Activated gamma-delta T cell treated with Interleukin-2 at 50 U/mL for 16 hours (primary cell): ENCODE results near the gene EIF1.

ENCODE experiments used
- DNase-seq: peaks from one replicate; pipeline ENCODE4 v3.0.0-alpha.2; 2020

Gene EIF1

DNA sequence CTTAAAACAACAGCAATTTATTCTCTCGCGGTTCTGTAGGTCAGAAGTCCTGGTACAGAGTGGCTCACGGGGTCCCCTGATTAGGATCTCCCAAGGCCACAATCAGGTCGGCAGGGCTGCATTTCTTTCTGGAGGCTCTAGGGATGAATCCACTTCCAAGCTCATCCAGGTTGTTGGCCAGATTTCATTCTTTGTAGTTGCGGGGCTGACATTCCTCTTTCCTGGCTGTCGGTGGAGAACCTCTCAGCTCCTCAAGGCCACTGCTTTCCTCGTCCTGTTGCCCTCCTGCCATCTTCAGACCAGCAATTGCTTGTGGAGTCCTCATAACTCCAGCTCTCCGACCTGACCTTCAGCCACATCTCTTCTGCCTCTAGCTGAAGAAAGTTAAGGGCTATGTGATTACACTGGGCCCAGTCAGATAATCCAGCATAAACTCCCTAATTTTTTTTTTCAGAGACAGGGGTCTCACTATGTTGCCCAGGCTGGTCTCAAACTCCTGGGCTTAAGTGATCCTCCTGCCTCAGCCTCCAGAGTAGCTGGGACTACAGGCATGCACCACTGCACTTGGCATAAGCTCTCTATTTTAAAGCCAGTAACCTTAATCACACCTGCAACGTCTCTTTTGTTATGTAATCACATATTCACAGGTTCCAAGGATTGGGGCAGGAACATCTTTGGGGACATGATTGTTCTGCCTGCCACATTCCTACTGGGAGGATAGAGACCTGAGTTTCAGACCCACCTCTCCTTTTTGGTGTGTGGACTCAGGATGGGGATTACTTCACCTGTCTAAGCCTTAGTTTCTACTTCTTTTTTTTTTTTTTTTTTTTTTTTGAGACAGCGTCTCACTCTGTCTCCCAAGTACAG lies 19.4 kb downstream of the EIF1 start:
- DNase-seq: no peak

DNA sequence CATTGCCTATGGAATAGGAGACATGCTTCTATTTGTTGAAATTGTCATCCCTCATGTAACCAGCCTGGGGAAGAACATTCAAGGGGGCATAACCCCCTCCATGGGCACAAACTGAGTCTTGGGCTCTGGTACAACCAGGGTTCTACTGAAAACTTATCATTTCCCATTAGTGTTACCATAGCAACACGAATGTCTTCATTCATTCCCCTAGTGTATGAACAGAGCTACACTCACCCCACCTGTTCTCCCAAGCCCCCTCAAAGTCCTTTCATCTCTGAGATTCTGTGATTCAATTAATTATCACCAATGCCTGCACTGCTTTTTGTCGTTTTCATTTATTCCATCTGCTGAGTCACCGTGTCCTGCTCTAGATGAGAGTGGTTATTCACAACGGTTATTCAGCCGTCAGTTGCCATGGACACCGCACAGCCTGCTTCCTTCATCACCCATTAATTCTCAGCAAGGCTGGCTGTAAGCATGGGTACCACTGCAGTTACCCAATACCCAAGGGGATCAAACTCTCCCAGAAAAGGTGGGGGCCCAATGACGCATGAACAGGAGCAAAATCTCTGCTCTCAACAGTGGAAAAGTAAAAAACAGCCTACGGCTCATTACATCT lies 21.9 kb downstream of the EIF1 start:
- DNase-seq: no peak

DNA sequence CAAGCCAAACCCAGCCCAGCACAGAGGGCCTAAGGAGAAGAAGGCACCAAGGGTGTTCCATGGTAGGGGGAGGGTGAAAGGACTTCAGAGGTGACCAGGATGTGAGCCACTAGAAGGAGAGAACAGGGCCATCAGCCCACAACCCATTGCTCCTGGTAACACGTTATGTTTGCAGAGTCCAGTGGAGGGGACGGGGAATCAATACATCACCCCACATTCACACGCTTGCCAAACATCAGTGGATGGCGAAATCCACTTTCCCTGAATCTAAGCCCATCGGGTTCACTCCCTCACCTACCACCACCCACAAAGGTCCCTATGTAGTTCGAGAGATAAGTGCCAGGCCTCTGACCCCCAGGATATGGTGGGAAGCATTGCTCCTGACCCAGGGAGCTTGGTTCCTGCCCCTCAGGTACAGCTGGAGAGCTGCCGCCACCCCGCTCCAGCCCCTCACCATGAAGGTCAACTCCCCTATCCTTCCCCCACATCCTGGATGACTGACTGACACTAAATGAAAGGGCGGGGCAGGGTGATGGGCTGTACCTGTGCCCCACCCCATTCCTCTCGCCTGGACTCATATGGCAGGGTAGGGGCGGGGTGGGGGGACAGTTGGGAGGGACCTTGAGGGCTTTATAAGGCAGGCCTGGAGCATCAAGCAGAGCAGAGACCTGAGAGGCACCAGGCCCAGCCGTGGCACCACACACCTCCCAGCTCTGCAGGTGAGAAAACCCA lies 23.1 kb downstream of the EIF1 start, which contains the start of gene GAST:
GAST (plus strand) TSS at position 663 of the 732 bp plus-strand sequence. CDS start 3,106 bp downstream, outside the sequence.
- no peak for DNase-seq

DNA sequence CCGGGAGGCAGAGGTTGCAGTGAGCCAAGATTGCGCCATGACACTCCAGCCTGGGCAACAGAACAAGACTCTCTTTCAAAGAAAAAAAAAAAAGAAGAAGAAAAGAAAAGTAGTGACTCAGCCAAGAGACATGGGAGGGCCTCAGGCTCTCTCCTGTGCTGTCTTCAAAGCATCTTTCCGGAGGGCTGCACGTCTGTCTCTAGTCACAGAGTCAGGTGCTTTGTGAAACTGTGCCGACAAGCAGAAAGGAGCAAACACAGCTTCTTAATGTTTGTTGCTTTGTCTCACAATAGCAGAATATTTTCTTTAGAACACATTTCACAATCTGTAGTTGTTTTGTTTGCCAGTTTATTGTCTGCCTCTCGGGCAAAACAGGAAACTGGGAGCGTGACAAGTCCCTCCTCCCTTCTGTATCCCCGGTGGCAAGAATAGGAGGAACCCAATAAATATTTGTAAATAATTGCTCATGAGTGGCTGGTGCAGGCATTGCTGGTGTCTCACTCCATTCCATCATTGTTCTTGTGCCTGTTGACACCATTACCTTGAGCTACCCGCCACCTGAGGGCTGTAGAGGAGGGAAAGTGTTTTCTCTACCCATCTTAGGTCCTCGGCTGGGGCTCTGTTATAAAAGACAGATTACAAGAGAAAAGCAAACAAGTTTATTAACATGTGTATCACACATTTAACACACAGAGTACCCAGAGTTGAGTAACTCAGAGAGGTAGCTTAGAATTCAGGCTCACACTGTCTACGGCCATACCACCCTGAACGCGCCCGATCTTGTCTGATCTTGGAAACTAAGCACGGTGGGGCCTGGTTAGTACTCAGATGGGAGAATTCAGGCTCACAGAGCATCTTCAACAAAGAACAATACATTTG lies 29.0 kb downstream of the EIF1 start:
- no peak for DNase-seq

DNA sequence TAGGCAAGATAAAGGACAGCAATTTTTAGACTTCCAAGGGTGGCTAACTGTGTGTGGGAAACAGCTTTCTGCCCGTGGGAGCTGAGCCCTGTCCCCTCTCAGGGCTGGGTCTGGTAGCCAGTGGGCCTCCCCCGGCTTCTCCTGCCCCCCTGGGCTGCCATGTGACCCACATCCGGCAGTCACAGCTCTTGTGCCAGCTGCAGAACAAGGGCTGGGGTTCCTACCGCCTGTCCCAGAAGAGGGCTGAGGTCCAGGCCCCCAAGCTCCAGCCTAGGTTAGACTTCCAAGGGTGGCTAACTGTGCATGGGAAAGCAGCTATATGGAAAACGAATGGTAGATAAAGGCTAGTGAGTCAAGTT lies 29.6 kb downstream of the EIF1 start:
- DNase-seq: no peak

DNA sequence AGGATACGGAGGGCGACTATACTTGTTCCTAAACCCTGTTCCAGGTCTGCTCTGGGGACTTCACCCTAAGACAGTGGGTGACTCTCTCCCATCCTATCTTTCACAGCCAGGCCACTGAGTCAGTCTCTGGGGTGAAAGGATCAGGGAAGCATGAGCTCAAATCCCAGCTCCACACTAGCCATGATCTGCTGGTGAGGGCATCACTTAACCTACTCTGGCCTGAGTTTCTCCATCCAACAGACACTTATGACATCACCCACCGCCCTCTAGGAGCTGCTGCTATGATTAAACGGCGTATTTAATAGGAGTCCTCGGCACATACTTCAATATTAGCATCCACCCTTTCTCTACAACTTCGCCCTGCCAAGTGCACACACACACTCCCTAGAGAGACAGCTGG lies 33.5 kb downstream of the EIF1 start:
- no peak for DNase-seq

DNA sequence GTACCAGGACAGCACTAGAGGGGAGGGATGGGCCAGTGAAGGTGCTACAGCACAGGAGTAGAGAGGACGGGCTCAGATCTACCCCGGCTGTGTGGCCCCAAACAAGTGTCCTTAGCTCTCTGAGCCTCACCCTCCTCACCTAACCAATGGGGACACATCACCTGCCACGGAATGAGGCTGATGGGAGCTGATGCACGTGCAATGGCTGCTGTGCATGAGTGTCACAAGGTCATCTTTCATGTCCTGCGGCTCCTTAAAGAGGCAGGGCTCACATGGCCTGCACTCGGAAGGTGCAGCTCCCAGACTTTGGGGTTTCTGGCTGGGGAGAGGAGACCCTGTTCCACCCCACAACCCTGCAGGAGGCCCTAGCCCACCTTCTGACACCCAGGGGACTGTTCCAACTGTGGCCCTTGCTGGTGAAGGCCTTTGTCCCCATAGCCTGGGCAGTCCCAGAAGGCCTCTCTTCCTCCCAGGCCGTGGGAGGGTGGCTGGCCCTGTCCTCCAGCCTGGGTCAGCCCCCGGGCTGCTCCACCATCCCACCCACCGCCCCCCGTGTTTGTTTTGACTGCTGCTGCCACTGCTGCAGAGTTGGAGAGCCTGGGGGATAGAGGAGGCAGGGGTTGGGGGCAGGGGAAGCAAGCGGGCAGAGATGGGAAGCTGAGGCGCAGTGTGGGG lies 35.3 kb downstream of the EIF1 start:
- DNase-seq: no peak

DNA sequence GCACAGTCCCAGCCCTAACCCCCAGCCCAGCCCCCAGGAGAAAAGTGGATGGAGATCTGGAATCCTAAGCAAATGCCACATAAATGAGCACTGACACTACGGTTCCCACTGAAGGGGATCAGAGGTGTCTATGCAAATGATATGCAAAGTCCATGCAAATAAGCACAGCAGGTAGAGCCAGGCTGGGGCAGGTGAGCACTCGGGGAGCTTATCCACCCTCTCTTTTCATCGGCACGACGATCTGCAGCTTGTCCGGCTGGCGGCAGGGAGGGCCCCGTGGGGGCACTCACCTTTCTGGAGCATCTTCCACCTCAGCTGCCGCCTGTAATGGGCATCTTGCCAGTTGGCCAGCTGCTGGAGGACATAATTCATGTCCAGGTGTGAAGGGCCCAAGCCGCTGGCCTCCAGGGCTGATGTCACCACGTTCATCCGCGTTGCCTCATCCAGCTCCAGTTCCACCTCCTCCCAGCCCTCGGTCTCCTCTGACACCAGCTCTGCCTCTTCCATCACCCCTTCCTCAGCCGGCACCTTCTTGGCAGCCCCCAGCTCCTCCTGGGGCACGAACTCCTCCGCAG lies 35.9 kb downstream of the EIF1 start:
- DNase-seq: no peak

DNA sequence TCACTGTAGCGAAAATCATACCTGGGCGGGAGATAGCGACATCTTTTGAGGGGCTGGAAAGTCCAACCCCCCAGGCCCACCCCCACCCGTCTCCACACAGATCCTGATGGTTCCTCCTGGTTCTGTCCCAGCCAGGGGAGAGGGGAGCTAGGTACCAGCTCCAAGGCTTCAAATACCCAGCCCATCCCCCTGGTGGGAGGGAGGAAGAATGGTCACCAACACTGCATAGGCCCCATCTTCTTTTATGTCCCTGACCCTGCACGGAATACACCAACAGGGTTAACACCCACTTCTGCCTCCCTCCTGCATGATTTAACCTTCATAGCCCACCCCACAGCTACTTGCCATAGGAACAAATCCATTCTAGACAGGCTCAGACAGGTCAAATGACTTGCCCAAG lies 36.4 kb downstream of the EIF1 start:
- DNase-seq: no peak

DNA sequence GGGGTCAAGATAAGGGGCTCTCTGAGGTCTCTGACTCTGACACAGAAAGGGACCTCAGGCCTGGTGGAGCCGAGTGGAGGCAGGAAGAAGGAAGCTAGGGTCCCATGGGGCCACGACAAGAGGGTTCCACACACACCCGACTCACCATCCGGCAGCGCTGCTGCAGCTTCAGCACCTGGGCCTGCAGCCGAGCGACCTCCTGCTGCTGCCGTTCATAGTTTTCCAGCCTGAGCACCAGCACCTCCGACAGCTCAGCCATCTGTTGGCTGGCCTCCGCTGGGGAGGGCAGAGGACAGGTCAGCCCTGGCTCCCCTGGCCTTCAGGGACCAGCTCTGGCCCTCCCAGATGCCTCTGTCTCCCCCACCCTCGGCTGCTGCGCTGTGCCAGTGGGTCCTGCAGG lies 39.4 kb downstream of the EIF1 start:
- no peak for DNase-seq

DNA sequence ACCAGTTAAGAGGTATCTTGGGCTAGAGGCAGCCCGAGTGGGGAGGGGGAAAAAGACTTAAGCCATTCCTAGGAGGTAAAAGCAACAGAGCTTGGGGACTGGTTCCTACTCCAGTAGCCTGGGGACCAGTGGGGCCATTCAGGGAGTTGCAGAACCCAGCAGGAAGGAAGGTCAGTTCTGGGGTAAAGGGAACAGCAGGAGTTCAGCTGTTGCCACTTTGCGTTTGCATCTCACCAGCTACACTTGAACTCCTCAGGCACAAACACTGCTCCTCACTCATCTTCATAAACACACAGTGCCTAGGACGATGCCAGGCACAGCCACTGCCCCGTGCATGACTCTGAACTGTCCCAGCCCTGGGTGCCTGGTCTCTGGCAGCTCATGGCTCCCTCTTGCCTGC lies 41.8 kb downstream of the EIF1 start:
- DNase-seq: no peak

DNA sequence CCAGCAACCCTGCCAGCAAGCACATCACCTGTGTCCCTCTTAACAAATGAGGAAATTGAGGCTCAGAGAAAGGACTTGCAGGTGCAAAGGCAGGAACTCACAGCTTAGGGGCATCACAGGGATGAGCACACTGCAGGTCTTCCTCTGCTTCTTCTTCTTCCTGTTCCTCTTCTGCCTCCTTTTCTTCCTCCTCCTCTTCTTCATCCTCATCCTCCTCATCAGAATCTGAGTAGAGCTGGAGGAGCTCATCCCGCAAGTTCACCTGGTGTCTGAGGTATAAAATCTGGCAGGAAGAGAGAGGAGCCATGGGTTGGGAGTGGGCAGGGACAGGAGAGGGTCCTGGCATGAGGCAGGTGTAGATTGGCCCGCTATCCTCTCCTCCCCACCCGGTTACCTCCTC lies 43.2 kb downstream of the EIF1 start:
- DNase-seq: no peak

DNA sequence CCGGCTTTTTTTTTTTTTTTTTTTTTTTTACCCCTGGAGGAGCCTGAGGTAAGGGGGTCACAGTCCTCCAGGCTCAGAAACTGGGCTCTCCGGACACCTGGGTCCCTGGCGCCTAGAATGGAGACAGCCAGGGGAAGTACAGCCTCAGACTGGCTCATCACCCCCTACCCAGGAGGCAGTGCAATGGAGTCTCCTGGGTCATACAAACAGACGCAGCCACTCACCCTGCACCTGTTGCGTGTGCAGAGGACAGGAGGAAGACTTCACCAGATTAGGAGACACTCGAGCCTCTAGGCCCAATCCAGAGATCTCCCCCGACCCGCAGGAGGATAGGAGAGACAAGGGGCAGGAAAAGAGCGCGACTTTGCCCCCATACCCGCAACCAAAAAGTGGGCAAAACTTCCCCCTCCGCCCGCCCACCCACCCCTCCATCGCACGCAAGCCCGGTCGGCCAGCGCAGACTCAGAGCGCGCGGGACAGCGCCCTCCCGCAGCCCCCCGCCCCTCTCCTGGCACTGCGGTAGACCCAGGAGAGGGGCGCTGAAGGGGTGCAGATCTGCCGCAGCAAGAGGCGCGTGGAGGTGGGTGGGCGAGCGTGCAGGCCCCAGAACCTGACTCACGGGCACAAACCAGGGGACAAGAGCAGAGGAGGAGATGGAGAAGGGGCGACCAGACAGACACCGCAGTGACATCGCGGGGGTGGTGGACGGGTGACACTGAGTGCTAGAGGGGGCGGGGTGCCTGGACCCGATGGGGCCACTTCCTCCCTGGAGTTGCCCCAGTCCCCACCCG lies 44.9 kb downstream of the EIF1 start:
- no peak for DNase-seq

DNA sequence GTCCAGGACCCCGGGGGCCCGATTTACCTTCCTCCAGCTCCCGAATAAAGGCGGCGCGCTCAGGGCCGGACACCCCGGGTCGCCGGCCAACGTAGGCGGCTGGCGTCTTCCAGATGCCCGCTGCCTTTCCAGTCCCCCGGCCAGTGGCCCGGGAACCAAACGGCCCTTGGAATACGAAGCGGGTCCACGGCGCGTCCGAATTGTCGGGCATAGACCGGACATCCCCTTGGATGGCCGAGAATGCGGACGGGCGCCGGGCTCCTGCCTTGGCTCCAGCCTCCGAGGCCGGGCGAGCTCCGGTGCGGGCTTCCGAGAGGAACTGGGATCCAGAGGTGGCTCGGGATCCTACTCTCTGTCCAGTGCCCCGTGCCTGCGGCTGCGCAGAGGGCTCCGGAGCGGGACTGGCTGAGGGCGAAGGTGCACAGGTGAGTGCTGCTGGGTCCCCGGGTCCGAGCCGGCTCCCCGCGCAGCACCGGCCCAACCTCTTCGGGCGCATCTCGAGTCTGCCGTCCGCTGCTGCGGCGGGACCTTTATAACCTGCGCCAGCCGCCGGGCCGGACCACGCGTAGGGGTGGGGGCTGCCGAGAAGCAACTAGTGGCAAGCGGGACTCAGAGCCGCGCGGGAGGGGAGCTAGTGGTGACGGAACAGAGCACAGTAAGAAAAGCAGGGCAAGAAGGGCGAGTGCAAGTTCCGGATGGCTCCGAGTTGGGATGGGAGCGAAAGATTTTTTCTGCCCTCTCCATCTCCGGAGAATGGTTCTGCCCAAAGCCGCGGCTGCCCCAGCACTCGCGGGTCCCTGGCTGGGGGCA lies 45.7 kb downstream of the EIF1 start, which contains the start of gene HAP1:
HAP1 (minus strand) TSS at position 505 of the 810 bp plus-strand sequence; CDS start at position 496, 9 bp downstream.
- no peak for DNase-seq

DNA sequence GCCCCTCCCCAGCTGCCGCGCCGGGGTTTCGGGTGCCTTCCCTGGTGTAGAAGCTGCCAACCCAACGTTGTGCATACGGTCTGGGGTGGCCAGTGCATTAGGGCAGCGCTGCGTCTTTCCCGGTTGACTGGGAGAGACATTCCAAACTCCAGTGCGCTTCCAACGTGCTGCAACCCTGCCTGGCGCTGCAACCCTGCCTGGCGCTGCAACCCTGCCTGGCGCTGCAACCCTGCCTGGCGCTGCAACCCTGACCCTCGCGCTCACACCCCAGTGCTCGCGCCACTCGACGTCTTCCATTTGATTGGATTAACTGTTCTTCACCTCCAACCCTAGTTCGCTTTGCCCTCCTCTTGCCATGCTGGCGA lies 46.2 kb downstream of the EIF1 start:
- no peak for DNase-seq

DNA sequence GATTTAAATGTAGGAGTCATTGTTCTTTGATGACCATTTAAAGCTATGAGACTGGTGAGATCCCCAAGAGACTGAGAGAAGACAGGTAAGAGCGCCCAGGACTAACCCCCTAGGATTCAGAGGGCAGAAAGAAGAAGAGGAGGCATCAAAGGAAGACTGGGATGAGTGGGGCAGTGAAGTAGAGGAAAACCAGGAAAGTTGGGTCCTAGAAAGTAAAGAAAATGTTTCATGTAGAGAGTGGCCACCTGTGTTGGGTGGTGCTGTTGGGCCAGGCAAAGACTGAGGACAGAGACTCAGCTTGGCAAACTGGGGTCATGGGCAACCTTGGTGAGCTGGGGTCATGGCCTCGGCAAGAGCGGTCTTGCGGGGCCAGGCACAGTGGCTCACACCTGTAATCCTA lies 47.1 kb downstream of the EIF1 start:
- no peak for DNase-seq

DNA sequence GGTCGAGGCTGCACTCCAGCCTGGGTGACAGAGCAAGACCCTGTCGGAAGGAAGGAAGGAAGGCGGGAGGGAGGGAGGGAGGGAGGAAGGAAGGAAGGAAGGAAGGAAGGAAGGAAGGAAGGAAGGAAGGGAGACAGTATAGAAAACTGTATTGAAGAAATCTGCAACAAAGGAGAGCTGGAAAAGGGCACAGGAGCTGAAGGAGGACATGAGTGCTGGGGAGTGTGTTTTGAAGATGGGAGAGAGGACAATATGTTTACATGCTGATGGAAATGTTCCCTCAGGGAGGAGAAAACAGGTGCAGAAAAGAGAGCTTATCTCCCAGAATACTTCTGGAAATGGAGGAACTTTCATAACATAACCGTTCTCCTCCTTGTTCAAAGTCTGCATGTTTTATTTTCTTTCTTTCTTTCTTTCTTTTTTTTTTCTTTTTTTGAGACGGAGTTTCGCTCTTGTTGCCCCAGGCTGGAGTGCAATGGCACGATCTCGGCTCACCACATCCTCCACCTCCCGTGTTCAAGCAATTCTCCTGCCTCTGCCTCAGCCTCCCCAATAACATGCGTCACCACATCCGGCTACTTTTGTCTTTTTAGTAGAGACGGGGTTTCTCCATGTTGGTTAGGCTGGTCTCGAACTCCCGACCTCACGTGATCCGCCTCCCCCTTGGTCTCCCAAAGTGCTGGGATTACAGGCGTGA lies 48.4 kb downstream of the EIF1 start:
- no peak for DNase-seq

DNA sequence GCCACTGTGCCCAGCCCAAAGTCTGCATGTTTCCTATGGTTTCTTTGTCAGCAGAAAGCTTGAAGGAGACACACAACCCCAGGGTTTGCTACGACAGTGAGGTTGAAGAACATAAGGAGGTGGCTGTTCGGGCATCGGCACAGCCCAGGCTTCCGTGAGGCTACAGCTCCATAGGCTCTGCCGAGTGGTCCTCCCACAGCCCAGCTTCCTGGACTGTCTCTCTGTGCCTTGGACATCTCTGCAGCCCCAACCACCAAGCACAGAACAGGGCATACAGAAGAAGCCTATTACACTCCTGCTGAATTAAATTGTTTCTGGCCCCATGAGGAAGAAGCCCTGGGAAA lies 49.0 kb downstream of the EIF1 start:
- DNase-seq: no peak

DNA sequence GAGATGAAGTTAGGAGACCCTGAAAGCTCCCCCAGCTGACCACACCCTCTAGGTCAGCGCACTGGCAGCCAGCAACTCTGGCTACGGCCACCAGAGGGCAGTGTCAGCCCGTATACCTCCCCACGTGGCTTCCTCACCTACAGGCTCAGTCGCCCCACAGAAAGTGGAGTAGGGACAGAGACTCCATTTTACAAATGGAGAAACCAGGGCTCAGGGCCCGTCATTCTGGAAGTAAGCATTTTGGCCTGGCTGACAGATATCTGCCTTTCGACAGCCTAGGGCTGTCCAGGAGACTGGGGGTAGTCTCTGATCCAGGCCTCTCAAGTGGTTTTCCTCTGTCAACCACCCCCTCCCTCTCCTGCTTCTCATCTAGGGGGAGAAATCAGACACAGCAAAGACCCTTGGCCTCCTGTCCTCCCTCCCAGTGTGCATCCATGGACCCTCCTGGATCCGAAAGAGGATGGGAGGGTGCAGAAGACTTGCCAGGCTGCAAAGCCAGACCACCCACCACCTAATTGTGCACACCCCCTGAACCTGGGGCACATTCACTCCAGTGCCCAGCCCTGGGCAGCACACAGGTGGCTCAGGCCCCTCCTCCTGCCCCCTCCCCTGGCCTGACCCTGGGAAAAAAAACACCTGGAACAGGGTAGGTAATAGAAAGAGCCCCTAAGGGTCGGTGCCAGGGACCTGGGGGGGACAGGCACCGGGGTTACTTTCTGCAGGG lies 49.6 kb downstream of the EIF1 start:
- DNase-seq: peak; percentile 74
